GM19025 (cell line): Measurements from ENCODE around the gene KRTAP10-3.
"Not testable (repeated sequence)": the region's sequence is repeated elsewhere in the genome, so short reads cannot be mapped to it uniquely, and the experiment has no call there.

Experiments used
- ATAC-seq: cut with Tn5 transposase; IDR thresholded peaks from one replicate; pipeline ENCODE4 v1.9.1; 2021; ENCODE audit warnings: mild to moderate bottlenecking, low read depth, moderate library complexity; ENCODE audit not compliant: unreplicated experiment

KRTAP10-3 gene

DNA sequence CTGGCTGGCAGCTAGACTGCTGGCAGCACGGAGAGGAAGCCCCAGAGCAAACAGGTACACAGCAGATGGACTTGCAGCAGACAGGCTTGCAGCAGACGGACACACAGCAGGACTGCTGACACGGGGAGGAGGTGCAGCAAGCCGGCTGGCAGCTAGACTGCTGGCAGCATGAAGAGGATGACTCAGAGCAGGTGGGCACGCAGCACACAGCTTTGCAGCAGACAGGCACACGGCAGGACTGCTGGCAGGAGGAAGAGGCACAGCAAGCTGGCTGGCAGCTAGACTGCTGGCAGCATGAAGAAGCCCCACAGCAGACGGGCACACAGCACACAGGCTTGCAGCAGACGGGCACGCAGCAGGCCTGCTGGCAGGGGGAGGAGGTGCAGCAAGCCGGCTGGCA, 7.8 kb downstream of the KRTAP10-3 start:
- no peak for ATAC-seq

DNA sequence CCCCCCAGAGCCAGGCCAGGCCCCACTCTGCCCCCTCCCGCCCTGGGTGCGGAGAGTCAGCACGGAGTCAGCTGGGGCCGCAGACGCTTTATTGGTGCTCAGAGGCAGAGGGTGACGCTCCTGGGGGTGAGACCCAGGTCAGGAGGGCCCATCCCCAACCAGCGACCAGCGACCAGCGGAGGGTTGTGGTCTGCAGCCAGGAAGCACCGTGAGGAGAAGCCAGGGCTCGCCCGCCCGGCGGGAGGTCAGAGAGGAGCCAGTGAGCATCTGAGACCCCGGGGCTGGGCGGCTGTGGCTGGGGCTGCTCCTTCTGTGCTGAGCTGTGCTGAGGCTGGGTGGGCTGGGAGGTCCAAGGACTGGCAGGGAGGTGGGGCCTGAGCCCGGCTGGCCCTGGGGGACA, 8.3 kb downstream of the KRTAP10-3 start:
- ATAC-seq = not testable (repeated sequence)

DNA sequence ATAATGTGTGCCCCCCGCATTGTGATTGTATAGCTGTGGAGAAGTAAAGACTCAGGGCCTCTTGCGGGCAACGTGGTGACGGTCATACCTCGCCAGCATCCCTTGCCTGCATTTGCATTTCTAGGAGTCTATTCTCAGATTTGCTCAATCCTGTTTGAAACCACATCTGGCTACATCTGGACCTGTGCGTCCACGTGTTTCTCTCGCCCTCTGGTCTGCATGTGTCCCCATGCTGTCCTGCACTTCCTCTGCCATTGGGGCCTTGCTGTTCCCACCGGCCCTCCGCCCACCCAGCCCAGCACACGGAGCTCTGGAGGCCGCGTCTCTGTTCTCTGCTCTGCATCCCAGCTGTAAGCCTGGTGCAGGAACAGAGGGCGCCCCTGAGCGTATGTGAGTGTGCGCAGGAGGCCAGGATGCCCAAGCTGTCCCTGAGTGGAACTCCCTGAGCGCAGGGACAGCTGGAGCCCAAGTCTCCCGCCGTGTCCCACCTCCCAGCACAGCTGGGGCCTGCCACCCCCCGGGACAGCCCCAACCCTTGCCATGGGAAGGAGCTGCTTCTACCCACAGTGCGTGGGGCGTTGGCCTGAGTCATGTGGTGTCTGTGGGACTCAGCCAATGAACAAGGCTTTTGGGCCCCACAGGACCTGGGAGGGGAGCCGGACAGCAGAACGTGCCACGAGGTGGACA, 8.9 kb downstream of the KRTAP10-3 start:
- ATAC-seq = no peak

DNA sequence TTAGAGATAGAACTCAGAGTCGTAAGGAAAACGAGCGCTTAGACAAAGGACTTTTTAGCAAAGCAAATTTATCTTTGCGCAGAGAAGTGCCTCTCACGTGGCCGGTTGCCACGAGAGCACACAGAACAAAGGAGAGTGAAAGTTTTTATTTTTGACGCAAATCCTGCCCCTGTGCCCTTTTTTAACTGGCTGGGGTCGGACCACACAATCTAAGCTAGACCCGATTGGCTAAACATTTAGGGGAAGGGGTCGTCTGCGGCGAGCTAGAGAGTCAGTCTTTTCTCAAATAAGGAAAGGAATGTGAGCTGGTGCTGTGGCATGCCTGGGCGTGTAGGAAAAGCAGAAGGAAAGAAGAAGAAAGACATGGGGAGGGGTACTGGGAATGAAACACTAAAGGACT, 9.7 kb downstream of the KRTAP10-3 start:
- no peak for ATAC-seq

DNA sequence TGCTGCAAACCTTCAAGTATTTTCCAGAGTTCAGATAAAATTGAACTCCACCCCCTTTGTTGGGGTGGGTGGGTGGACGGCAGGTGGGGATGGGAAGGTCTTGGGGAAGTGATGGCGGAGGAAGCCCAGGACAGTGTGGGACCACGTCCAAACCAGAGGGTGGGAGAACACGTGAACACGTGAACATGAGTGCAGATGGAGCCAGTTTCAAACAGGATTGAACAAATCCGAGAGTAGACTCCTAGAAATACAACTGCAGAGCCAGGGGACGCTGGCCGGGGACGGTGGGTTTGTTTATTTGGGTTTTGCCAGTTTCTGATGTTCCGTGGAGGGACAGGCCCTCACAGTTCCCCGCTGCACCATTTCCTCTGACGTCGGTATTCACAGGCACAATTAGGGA, 10.2 kb downstream of the KRTAP10-3 start:
- no peak for ATAC-seq

DNA sequence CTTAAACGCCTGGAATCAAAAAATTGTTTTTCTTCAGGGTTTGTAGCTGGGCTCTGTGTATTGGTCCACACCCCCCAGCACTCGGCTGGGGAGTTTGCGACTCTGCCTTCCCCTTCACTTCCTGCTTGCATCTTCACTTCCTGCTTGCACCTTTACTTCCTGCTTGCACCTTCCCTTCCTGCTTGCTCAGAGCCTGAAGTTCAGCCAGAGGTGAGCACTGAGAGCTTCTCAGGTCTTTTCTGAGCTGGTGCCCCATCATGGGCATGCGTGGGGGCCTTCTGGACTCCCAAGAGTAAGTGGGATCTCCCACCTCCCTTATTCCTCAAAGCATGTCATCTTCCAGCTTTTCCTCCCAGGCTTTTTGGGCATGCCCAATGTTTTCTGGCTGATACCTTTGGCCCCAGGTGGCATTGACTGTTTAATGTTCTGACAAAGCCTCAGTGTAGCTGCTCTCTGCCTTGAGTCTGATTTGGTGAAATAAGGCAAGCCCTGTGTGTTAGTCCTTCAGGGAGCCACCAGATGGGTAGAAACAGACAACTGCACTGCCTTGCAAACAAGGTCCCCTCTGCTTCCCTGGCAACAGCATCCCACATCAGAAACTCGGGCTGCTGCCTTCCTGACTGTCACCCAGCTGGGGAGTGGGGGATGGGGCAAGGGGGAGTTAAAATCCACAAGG, 10.8 kb downstream of the KRTAP10-3 start:
- no peak for ATAC-seq

DNA sequence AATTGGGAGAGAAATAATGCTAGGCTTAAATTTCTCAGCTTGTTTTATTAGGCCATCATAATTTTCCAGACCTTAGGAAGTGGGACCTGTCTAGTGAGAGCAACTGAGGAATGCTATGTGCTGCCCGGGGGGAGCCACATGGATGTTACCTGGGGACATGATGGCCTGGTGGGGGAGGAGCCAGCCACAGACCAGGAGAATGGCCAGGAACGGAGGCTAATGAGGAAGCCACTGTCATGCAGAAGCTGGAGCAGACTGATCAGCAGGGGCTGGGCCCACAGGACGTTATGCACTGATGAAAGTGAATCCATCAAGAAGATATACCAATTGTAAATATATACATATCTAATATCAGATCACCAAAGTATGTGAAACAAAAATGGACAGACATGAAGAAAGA, 14.0 kb downstream of the KRTAP10-3 start:
- no peak for ATAC-seq

DNA sequence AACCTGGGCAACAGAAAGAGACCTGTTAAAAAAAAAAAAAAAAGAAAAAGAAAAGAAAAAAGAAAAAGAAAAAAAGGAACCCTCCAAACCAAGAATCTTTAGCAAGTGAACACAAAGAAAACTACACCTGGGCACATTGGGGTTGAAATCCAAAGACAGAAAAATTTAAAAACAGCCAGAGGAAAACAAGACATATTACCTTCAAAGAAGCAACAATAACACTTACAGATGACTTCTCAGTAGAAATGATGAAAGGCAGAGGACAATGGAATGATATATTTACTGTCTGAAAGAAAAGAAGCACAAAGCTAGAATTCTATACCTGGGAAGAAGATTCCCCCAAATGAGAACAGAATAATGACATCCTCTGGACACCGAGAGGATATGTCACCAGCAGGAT, 15.9 kb downstream of the KRTAP10-3 start:
- no peak for ATAC-seq

DNA sequence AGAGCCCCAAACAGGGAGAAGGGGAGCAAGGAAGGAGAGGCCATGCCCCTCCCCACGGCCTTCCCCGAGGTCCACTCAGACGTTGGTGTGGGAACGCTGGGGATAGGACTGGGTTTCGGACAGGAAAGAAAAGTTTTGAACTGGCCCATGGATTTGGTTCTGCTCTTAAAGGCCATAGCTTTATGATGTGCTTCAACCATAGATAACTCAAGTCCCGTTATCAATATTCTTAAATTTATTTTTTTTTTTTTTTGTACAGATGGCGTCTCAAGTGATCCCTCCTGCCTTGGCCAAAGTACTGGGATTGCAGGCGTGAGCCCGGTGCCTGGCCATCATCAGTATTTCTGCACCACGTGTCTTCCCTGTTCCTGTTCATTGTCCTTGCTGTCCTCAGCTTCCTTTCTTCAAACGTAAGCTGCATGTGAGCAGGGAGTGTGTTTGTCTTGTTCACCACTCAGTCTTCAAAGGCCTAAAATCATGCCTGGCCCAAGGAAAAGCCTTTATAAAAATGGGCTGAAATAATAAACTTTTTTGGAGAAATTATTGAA, 17.8 kb downstream of the KRTAP10-3 start:
- no peak for ATAC-seq

DNA sequence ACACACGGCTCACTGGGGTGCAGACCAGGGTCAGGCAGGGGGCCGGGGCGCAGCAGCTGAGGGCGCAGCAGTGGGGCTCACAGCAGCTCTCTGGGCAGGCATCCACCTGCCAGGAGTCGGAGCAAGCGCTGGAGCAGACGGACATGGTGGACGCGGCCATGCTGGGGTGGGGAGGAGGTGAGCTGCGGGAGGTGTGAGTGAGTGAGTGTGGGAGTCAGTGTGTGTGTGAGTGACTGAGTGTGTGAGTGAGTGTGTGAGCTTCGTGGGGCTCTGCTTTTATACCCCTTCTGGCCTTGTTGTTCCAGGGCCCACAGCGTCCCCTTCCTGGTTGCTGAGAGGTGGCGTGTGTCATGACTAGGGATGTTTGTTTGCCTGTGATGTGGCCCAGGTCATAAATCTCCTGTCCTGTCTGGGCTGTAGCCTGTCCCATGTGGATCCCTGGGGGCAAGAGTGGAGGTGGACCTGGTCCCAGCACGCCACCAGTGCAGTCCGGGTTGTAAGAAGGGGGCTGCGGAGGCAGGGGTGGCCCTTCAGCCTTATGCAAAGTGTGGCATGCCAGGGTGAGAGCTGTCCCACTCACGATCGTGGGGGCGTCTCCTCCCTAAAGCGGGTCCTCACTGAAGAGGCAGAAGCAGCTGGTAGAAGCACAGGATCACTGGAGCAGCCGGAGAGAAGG, 18.5 kb downstream of the KRTAP10-3 start, which contains the start of gene KRTAP10-1:
Gene KRTAP10-1, minus strand, starts transcription at position 205 of the 676 bp plus-strand sequence. Its CDS starts 45 bp downstream, at position 160.
- no peak for ATAC-seq

DNA sequence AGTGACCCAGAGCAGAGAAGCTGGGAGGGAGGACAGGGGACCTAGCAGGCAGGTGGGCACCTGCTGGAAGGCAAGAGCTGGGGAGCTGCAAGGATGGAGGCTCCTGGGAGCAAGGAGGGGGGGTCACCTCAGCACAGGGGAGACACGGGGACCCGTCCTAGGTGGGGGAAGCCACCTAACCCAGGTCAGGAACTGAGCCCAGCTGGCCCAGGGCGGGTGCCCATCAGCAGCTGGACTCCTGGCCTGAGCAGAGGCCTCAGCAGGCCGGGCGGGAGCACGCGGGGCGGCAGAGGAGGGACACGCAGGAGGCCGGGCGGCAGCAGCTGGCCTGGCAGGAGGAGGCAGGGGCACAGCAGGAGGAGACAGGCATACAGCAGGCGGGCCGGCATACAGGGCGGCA, 19.5 kb downstream of the KRTAP10-3 start:
- no peak for ATAC-seq

DNA sequence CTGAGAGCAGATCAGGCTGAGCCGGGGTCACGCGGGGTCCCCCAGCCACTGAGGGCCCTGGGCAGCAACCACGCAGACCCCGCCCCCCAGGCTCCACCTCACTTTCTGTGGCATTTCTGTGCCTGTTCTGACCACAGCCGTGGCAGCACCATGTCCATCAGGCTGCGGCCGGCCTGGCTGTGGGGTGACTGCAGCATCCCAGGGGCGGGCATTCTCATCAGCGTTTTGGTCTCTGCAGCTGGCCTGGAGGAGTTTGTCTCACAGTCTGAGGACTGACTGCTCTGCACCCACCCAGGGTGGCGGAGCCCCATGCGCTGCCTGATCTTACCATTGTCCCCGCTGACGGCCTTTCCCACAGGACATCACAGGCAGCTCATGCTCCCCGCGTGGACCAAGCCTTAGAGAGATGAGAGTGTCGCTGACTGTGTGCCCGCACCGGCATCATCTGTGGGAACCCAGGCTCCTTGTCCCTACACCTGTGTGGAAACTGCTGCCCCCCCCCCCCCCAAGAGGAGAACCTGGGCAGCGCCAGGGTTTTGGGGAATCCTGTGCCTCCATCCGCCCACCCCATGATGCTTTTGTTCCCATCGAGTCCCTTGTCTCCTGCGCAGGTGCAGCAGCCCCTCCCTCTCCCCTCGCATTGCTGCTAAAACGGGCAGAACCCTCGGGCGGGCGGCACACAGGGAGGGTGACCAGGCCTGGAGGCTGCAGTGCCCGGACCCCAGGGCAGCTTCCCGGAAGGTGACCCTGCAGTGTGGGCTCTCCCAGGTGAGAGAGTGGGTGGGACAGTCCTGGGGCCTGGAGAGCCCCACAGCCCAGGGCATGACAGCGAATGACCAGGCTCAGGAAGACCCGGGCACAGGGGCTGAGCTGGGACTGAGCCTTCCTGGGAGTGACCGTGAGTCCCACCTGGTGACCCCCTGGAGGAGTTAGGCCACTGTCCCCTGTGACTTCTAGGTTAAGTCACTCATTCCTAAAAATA, 20.4 kb downstream of the KRTAP10-3 start:
- ATAC-seq = no peak

DNA sequence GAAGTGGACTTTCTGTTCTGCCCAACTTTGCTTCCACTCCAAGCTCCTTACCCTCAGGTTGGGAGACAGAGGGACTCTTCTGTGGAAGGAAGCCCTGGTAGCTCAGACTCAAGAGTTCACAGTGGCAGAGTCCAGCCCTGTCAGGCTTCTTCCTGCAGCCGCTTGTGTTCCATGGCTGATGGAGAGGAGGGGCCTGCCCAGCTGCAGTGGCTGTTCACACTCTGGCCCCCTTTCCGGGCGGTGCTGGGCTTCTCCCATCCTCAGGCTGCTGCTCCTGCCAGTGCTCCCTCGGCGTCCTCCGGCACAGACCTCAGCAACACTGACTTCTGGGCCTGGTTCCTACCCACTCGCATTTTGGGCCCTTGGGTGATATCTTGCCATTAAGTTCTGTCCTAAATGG, 22.6 kb downstream of the KRTAP10-3 start:
- ATAC-seq = no peak

DNA sequence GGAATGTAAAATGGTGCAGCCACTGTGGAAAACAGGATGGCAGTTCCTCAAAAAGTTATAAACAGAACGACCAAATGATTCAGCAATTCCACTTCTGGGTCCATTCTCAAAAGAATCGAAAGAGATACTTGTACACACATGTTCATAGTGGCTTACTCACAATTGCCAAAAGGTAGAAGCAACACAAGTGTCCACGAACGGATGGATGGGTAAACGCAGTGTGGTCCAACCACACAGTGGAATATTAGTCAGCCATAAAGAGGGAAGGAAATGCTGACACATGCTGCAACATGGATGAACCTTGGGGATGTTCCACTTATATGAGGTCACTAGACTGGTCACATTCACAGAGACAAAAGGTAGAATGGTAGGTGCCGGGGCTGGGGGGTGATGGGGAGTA, 23.9 kb downstream of the KRTAP10-3 start:
- no peak for ATAC-seq

DNA sequence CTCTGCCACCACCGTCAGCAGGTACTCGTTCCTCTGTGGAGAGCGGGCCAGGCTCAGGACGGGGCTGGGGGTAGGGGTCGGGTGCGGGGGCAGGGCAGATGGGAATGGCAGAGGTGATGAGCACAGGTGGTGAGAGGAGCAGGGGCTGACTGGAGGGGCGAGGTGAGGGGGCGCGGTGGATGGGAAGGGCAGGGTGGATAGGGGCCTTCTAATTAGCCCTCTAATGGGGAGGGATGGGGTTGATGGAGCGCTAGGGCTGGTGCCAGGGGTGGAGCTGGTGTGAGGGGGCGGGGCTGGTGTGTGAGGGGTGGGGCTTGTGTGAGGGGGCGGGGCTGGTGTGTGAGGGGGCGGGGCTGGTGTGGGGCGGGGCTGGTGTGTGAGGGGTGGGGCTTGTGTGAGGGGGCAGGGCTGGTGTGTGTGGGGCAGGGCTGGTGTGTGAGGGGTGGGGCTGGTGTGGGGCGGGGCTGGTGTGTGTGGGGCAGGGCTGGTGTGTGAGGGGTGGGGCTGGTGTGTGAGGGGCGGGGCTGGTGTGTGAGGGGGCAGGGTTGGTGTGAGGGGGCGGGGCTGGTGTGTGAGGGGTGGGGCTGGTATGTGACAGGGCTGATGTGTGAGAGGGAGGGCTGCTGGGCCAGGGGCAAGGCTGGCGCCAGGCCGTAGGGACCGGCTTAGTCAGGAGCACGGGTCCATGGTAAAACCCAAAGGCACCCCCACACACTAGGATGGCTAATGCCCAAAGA, 24.5 kb downstream of the KRTAP10-3 start:
- ATAC-seq = no peak

DNA sequence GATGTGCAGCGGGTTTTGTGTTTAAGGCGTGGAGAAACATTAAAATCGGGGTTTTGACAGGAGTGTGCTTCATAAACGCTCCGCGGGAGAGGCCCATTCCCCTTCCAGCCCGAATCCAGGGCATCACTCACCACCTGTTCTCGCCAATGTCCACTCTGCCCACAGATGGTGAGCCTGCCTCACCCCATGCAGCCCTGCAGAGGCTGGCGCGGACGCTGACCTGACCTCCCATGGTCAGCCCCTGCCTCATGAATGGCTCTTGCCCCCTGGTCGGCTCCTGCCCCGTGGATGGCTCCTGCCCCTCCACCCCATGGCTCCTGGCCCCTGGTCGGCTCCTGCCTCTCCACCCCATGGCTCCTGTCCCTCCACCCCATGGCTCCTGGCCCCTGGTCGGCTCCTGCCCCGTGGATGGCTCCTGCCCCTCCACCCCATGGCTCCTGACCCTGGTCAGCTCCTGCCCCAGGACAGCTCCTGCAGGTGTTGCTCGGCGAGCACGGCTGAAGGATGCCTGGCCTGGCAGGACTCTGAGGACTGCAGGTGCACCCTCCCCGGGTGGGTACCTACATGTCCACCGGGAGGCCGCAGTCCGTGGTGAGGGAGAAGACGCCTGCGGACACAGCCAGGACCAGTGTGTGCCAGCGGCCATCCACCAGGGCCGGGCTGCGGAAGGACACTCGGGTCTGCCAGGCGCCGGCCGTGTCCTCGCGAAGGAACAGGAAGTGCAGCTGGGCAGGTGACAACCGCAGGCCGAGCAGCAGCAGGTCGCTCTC, 25.3 kb downstream of the KRTAP10-3 start:
- ATAC-seq = no peak

DNA sequence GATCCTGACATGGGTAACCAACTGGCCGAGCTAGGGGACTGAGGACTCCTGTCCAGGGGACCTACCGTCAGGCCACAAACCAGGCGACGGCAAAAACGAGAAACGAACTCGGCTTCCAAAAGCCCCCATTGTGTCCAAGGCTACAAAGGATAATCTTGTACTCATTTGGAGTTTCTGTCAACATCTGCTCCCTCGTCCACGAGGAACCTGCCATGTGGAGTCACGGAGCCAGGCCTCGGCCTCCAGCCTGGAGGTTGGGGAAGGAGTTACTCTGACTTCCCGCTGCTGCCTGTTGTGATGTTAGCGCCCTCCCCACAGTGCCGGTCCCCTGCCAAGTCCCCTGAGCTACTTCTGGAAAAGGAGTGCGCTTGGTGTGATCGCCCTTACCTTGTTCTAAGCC, 25.9 kb downstream of the KRTAP10-3 start:
- no peak for ATAC-seq

DNA sequence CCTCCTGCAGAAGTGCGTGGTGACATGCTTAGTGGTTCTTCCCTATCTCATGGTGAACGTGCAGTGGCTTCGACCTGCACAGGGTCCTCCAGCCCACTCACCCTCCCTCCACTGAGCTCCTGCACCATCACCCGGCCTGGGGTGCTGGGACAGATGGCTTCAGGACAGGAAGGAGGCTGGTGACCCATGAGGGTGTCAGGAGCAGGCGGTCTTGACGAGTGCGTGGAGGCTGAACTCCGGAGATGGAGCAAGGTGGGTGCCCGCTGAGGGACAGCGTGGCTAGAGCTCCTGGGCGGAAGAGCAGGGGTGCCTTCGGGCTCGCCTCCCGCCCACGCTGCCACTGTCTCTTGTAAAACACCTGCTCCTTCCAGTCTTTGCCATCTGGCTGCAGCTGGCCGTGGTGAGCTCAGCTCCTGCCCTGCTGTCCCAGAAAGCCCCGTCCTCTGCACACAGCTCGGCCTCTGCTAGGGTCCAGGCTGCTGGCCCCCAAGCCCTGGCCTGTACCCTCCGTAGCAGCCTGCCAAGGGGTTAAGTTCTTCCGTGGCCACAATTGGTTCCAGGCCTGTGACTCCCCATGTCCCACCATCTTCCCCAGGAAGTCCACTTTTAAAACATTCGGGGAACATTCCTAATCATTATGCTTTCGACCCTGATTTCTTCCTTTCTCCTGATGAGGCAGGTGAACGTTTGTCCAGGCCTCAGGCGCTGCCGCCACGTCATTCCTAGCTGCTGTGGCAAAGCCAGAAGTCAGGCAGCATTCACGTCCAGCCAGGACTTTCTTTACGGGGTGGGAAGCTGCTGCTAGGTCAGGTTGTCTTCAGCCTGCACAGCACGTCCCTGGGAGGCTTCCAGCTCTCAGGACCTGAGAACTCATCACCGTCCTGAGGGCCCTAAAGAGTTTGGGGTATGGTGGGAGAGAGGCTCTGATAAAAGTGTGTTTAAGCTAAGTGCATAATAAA, 26.7 kb downstream of the KRTAP10-3 start:
- ATAC-seq = no peak
